Kidney (tissue), 14 donors: Measurements from ENCODE around the gene SWAP70. TPM values are rescaled to one million over a fixed set of nuclear protein-coding genes. Genes with fewer than 3 reads are reported as not detected.

Source experiments
- DNase-seq, 5 donors: peaks; one replicate each; pipeline ENCODE4 v3.0.0-alpha.2; 2013 to 2020
- FAIRE-seq: peaks from 2 replicates; lab custom pipeline; 2012; peaks lifted over from hg19 to GRCh38; lab: Jason Lieb, UNC
- H3K27ac ChIP-seq, 2 donors: one replicate each; pipeline ENCODE4 v1.7.0; 2013; ENCODE audit warnings: low read depth in 2 of 2, low read length in 2 of 2, inconsistent platforms in 1 of 2
- H3K27me3 ChIP-seq: one replicate; pipeline ENCODE4 v1.7.1; 2013; ENCODE audit warnings: low read length, inconsistent platforms; ENCODE audit not compliant: control insufficient read depth, insufficient read depth
- H3K36me3 ChIP-seq, 3 donors: one replicate each; pipeline versions ENCODE4 v1.7.0 to v1.7.1; 2013; ENCODE audit warnings: low read length in 3 of 3, control low read depth in 1 of 3, inconsistent platforms in 1 of 3; ENCODE audit not compliant: insufficient read depth in 3 of 3, control insufficient read depth in 2 of 3
- H3K4me1 ChIP-seq, 3 donors: one replicate each; pipeline versions ENCODE4 v1.7.0 to v1.7.1; 2013; ENCODE audit warnings: low read length in 3 of 3, inconsistent platforms in 1 of 3, low read depth in 1 of 3; ENCODE audit not compliant: control insufficient read depth in 2 of 3, insufficient read depth in 2 of 3
- H3K4me3 ChIP-seq, 3 donors: one replicate each; pipeline versions ENCODE4 v1.7.0 to v1.8.1; 2013; ENCODE audit warnings: low read length in 3 of 3, control low read depth in 1 of 3, inconsistent platforms in 1 of 3
- H3K9ac ChIP-seq, 3 donors: one replicate each; pipeline versions ENCODE4 v1.7.0 to v1.7.1; 2013; ENCODE audit warnings: low read length in 3 of 3, control low read depth in 1 of 3, inconsistent platforms in 1 of 3
- H3K9me3 ChIP-seq, 3 donors: one replicate each; pipeline versions ENCODE4 v1.7.0 to v1.7.1; 2013; ENCODE audit warnings: low read length in 3 of 3, control low read depth in 1 of 3, inconsistent platforms in 1 of 3; ENCODE audit not compliant: control insufficient read depth in 2 of 3, insufficient read depth in 1 of 3
- CTCF ChIP-seq: IDR thresholded peaks from 3 replicates; pipeline ENCODE4 v1.5.1; 2012; ENCODE audit warnings: mild to moderate bottlenecking, moderate library complexity, borderline replicate concordance; ENCODE audit not compliant: insufficient read depth; ENCODE audit errors: extremely low read depth
- intact Hi-C: fragments of 100-400 bp; cut with DNase I; formaldehyde crosslinking; loops from one replicate; pipeline ENCODE4 v1.11.1; 2022
- polyA plus RNA-seq: library from polyadenylated mRNA; stranded (reverse); fragments of 350-450 nt; fragmentation: Illumina TruSeq; extraction: RNeasy Lipid Tissue Mini Kit (QIAGEN cat#74804); gene quantifications from one replicate; pipeline ENCODE4 v1.2.3, GENCODE V29; 2014; ENCODE audit warnings: low read depth, low replicate concordance; ENCODE audit not compliant: insufficient read depth
- total RNA-seq: library from RNA; stranded (reverse); fragmentation: NEBNext Ultra II Directional; extraction: Animal tissue kit (Norgen Biotek cat#: 25700); gene quantifications from one replicate; pipeline ENCODE4 v1.2.1, GENCODE V29; 2021
- donor health status: control.
- donor health status: control.
- donor health status: control.
- donor health status: control.
- donor health status: control.
- donor health status: DM: yes; HTN: yes; CAD: no.
- donor health status: Normal renal cell carcinoma (clear cell type).

SWAP70 gene
- total and polyA plus RNA-seq, 2 donors from 2014 or later, result 11.1 to 61.0 TPM

GRCh38 chr11:9755561-9756185 is 91.8 kb downstream of the SWAP70 start:
- DNase-seq (no peak), FAIRE-seq (no peak)
- Histone ChIP-seq H3K9ac (no peak overlapping the region), H3K27ac (peak overlapping the region in 1 of 2 donors; percentile 28), H3K4me3 (no peak overlapping the region), H3K9me3 (no peaks in the 10 kb centered on the region), H3K4me1 (peaks cover 0 to 24% (median 13%) of the 10 kb centered on the region in 3 donors), H3K27me3 (no peaks in the 10 kb centered on the region), H3K36me3 (peaks cover 0 to 1% (median under 1%) of the 10 kb centered on the region in 3 donors)
- intact Hi-C loops, result no loop called here
- TF ChIP-seq CTCF, result no peak

GRCh38 chr11:9756461-9756860 is 92.6 kb downstream of the SWAP70 start:
- intact Hi-C loops, result no loop called here
- Histone ChIP-seq H3K27me3 (no peaks in the 10 kb centered on the region), H3K36me3 (no peaks in the 10 kb centered on the region), H3K4me3 (no peak overlapping the region), H3K27ac (peak overlapping the region in 1 of 2 donors; percentile 28), H3K9ac (peak overlapping the region in 1 of 3 donors; percentile 1), H3K4me1 (peaks cover 0 to 26% (median 13%) of the 10 kb centered on the region in 3 donors), H3K9me3 (no peaks in the 10 kb centered on the region)
- no peak for TF ChIP-seq CTCF
- FAIRE-seq, result no peak
- peak in 1 of 5 donors; percentile 78 for DNase-seq

- no peak for TF ChIP-seq CTCF
- Histone ChIP-seq H3K9me3 (no peaks in the 10 kb centered on the region), H3K4me1 (peaks cover 0 to 26% (median 13%) of the 10 kb centered on the region in 3 donors), H3K27me3 (no peaks in the 10 kb centered on the region), H3K9ac (no peak overlapping the region), H3K27ac (peak overlapping the region in 1 of 2 donors; percentile 20), H3K4me3 (no peak overlapping the region), H3K36me3 (no peaks in the 10 kb centered on the region)
- intact Hi-C loops, result no loop called here
- DNase-seq (no peak), FAIRE-seq (no peak)
Observed at GRCh38 chr11:9756878-9757277, 93.0 kb downstream of the SWAP70 start.
